AG09319 (cell line): ENCODE measurements around the gene KLHDC8A.

Experiments
- DNase-seq: peaks from one replicate; pipeline ENCODE4 v3.0.0-alpha.2; 2010; ENCODE audit warnings: low read depth; ENCODE audit errors: extremely low read depth
- TF ChIP-seq, protein P1 (sequence below): IDR thresholded peaks from 2 replicates; pipeline ENCODE4 v1.5.1; 2011; ENCODE audit warnings: low read depth, mild to moderate bottlenecking, inconsistent platforms, low read length, moderate library complexity

KLHDC8A gene

DNA sequence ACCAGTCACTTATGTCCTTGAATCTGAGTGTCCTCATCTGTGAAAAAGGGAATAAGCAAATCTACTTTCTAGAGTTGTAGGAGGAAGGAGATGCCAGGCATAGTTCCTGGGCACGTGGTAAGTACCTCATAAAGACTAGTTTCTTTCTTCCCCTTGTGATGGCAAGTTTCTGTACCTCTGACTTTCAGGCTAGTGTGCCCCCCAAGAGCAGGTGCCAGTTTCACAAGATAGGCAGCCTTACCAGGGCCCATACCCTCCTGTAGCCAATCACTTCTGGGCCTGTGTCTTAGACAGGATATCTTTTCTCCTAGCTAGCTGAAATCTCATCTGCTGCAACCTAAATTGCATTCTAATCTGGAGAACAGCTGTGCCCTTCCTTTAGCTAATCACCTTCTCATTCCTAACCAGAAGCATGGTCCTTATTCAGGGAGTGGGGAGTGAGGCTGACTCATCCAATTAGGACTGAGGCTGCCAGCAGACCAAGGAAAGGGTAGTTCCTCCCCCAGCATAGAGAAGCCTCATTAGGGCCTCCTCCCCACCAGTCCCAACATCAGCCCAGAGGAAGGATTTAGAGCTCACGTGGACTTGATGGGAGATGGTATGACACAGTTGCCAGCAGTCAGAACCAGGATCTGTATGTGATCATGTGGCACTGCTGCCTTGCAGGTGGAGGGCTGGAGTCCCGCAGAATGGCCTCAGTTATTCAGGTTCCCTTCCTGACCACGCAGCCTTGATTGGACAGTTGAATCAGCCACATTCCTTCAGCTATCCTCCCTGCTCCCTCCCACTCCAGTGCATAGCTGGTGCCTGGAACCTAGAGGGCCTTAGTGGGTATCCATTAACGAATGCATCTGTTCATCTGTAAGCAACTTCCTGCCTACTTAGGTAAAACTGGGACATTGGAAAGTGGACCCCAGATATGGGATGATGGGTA lies 7.9 kb downstream of the KLHDC8A start:
- no peak for DNase-seq
- TF ChIP-seq, protein P1, sequence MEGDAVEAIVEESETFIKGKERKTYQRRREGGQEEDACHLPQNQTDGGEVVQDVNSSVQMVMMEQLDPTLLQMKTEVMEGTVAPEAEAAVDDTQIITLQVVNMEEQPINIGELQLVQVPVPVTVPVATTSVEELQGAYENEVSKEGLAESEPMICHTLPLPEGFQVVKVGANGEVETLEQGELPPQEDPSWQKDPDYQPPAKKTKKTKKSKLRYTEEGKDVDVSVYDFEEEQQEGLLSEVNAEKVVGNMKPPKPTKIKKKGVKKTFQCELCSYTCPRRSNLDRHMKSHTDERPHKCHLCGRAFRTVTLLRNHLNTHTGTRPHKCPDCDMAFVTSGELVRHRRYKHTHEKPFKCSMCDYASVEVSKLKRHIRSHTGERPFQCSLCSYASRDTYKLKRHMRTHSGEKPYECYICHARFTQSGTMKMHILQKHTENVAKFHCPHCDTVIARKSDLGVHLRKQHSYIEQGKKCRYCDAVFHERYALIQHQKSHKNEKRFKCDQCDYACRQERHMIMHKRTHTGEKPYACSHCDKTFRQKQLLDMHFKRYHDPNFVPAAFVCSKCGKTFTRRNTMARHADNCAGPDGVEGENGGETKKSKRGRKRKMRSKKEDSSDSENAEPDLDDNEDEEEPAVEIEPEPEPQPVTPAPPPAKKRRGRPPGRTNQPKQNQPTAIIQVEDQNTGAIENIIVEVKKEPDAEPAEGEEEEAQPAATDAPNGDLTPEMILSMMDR, result no peak

DNA sequence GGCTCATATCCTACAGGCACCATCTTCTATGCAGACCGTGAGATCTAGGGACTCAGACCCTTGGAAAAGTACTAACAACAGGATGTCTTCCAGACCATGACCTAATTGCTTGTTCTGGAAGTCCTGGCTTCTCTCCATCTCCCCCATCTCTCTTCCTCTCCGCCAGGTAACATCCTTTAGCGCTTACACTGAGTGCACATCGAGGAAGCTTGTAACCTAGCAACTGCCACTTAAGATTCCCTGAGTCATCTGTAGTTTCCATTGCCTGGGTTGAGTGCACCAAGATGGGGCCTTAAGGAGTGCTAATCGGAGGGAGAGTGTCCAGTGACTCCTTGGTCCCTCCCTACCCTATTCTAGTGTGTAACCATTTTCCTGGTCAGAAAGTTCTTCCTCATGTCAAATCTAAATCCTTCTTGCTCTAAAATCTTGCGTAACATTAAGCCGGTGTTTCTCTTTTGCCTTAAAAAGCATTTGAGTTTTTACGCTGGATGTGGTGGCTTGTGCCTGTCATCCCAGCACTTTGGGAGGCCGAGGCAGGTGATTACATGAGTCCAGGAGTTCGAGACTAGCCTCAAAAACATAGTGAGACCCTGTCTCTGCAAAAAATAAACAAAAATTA lies 9.7 kb downstream of the KLHDC8A start:
- TF ChIP-seq, protein P1, result no peak
- DNase-seq, result no peak

DNA sequence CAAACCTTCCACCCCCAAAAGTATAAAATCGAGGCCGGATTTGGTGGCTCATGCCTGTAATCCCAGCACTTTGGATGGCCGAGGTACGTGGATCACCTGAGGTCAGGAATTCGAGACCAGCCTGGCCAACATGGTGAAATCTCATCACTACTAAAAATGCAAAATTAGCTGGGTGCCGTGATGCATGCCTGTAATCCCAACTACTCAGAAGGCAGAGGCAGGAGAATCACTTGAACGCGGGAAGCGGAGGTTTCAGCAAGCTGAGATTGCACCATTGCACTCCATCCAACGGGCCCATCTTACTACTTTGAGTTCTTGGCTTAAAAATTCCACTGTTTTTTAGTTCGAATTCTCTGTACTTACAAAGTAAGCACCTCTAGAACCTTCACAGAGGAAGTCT lies 11.0 kb downstream of the KLHDC8A start:
- TF ChIP-seq, protein P1, result no peak
- DNase-seq, result no peak

DNA sequence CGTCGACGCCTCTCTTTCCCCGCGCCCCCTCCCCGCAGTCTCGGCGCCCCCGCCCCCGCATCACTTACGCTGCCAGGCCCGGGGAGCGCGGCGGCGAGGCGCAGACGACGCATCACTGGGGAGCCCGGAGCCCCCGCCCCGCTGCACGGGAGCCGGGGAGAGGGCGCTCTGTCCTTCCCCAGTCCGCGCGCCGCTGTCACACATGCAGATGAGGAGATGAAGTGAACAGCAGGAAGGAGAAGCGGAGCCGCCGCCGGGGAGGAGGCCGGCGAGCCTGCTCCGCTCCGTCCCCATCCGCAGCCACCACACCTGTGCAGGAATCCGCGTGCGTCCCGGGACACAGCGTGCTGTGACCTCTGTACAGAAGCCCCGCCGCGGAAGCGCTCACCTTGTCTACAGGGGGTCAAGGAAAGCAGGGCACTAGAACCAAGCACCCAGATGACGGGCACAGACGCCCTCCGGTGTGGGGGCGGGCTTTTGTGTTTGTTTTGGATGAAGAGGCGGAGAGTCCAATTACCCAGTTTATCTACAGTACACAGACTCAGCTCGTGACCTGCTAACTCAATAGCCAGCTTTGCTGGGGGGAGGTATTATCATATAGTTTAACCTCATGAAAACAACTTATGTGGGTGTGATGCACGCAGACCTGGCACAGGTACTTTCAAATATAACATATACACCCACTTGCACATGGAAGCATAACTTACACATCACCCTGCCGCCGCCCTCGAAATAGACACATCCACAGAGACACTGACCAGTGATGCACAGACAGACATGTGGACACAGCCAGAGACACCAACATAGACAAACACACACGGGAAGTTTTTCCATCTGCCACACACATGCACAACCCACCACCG lies 12.4 kb downstream of the KLHDC8A start:
- no peak for DNase-seq
- TF ChIP-seq, protein P1, result no peak

DNA sequence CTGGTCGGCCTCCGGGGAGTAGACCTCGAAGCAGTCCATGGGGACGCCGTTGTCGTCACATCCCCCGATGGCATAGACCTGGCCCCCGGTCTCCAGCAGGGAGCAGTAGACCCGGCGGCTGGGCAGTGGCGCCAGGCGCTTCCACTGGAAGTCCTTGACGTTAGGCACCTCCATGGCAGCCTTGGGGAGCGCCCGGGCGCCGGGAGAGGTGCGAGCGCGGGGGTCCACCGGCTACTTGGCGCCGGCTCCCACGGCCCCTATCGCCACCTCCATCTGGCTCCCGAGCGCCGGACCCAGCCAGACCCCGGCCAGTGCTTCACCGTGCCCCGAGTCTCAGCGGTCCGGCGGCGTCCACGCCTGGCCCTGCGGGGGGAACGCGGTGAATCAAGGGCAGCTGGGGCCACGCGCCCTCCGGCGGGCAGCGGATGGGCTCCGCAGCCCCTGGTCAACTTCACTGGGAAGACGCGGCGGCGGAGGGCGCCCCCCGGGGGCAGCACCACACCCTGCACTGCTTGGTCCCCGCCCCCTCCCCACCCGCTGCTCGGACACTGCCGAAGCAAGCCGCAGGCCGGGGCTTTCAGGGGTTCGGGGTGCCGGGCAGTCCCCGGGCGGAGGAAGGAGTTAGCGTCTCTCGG lies 13.2 kb downstream of the KLHDC8A start:
- no peak for DNase-seq
- TF ChIP-seq, protein P1, result no peak; the same call in 1 of the 2 replicates

DNA sequence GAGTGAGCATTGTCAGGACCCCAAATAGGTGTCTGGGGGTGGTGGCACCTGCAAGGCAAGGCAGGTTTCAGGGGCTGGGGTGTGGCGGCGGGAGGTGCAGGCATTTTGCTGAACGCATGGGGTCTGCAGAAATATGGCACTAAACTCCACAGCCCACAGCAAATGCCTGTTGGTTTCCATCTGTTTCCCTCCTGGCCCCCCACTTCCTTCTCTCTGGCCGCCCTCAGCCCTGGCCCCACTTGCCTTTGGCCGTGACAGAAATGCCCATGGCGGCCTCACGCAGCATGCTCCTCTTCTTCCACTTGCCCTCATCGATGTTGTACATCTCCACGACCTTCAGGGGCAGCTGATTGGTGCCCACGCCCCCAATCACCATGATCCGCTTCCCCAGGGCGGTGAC lies 13.7 kb downstream of the KLHDC8A start:
- TF ChIP-seq, protein P1, result no peak
- DNase-seq, result no peak
